Panc1 (cell line): ENCODE measurements around the gene GRID2.

Source experiments
- CTCF ChIP-seq: fragments of 450-650 bp; IDR thresholded peaks from 2 replicates; pipeline ENCODE4 v1.5.1; 2017; ENCODE audit warnings: mild to moderate bottlenecking
- SIN3A ChIP-seq: IDR thresholded peaks from 2 replicates; pipeline ENCODE4 v1.6.1; 2012; ENCODE audit warnings: low read depth, mild to moderate bottlenecking, low read length, moderate library complexity, borderline replicate concordance; ENCODE audit not compliant: insufficient read depth

- no peak for TF ChIP-seq CTCF
- TF ChIP-seq SIN3A: no peak
These were observed 762.0 kb downstream of the GRID2 start for GRCh38 chr4:93065790-93066189.
